GM18507 (cell line): ENCODE data around the gene NCLN.
"Not testable (repeated sequence)": the region's sequence is repeated elsewhere in the genome, so short reads cannot be mapped to it uniquely, and the experiment has no call there.

Source experiments
- DNase-seq: peaks from one replicate; pipeline ENCODE4 v3.0.0; 2011; ENCODE audit warnings: low read depth; ENCODE audit not compliant: insufficient read length; ENCODE audit errors: extremely low spot score
- FAIRE-seq: peaks from 2 replicates; lab custom pipeline; 2011; peaks lifted over from hg19 to GRCh38; lab: Jason Lieb, UNC

NCLN gene

DNA sequence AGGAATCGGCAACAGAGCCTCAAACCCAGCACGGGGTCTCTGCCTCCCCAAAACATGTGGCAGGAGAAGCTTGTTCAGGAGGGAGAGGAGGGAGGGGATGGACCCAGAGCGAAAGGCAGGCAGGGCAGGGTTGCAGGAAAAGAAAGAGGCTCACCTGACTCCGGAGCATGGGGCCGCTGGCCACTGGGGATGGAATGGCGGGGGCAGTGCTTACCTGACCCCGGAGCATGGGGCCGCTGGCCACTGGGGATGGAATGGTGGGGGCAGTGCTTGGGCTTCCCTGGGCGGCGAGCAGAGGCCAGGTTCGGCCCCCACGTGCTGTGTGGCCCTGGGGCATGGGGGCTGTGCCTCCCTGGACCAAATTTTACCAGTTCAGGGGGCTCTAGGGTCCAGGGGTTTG is 25.5 kb downstream of the NCLN start:
- FAIRE-seq, result no peak
- no peak for DNase-seq

DNA sequence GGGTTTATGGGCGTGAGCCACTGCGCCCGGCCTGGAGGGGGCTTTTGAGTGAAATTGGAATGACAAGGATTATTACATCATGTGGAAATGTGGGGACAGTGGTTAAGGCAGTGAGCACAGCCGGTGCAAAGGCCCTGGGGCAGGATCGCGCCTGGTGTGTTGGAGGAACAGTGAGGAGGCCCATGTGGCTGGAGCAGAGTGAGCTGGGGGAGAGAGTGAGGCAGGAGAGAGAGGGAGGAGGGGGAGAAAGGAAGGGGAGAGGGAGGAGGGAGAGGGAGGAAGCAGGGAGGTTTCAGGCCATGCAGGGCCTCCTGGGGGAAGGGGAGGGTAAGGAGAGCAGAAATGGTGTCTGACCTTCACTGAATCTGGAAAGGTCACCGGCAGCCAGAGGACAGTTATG is 27.4 kb downstream of the NCLN start:
- DNase-seq, result no peak
- no peak for FAIRE-seq

DNA sequence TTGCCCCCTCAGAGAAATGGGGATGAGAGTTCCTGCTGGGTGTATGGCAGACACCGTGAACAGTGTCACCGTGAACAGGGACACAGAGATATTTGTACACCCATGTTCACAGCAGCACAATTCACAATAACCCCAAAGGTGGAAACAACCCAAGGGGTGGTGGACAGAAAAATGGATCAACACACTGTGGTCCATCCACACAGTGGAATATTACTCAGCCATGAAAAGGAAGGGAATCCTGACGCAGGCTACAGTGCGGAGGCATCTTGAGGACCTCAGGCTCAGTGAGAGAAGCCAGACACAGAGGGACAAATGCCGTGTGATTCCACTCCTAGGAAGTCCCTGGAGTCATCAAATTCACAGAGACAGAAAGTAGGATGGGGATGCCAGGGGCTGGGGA is 31.1 kb downstream of the NCLN start:
- FAIRE-seq (no peak), DNase-seq (no peak)

DNA sequence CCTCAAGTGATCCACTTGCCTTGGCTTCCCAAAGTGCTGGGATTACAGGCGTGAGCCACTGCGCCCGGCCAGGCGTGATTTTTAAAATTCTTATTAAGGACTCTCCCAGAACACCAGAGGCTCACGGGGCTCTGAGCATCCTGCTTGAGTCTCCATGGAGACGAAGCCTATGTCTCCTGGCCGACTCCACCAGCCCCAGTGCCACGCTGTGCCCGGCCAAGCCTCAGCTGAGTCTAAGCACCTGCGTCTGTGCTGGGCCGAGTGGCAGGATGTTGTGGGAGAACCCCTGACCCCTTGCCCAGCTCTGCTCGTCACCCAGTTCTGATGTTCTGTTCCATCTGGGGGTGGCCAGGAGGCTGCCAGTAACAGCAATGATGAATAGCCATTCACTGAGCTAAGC is 34.8 kb downstream of the NCLN start:
- DNase-seq, result no peak
- FAIRE-seq, result no peak

DNA sequence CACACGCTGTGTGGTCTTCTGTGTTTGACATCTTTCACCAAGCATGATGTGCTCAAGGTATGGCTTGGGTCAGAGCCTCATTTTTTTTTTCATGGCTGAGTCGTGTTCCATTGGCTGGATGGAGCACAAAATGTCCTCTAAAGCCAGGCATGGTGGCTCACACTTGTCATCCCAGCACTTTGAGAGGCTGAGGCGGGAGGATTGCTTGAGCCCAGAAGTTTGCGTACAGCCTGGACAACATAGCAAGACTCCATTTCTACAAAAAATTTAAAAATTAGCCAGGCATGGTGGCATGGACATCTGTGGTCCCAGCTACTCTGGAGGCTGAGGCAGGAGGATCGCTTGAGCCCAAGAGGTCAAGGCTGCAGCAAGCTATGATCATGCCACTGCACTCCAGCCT is 35.8 kb downstream of the NCLN start:
- FAIRE-seq, result not testable (repeated sequence)

DNA sequence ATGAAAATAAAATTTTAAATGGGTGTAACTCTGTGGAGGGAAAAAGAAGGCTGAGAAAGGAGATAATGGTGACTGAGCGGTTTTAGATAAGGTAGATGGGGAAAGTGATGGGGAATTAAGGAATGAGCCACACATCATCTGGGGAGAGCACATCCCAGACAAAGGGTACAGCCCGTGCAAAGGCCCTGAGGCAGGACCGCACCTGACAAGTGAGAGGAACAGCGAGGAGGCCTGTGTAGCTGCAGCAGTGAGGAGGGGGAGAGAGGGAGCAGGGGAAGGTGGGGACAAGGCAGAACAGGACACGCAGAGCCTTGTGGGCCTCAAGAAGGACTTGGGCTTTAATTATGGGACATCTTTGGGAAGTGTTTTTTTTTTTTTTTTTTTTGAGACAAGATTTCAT is 37.0 kb downstream of the NCLN start:
- FAIRE-seq, result no peak
- DNase-seq, result no peak

More for the DNA sequence above, 35.8 kb downstream of the NCLN start:
- DNase-seq, result not testable (repeated sequence)

DNA sequence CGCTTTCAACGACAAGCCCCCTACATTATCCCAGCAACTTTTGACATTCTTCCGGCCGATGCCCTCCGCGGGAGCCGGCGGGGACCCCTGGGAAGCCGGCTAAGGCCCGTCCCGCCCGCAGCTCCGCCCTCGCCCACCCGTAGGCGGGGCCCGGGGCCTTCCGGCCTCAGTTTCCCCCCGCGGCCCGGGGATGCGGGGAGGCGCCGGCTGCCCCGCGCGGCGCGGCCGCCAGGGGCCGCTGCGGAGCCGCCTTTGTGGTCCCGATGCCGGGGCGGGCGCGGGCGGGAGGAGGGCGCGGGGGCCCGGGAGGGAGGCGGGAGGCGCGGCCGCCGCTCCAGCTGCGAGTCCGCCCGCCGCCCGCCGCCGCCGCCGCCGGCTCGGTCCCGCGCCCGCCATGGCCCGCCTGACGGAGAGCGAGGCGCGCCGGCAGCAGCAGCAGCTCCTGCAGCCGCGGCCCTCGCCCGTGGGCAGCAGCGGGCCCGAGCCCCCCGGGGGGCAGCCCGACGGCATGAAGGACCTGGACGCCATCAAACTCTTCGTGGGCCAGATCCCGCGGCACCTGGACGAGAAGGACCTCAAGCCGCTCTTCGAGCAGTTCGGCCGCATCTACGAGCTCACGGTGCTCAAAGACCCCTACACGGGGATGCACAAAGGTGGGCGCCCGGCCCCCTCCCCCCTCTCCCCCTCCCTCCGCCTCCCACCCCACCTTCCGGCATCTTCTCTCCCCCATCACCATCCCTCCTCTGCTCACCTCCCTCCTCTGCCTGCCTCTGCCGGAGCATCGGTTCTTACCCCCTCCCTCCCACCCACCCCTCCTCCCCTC is 38.8 kb downstream of the NCLN start, which contains the start of gene CELF5:
CELF5 (plus strand) TSS at position 316 of the 823 bp plus-strand sequence; CDS start at position 395, 79 bp downstream.
- DNase-seq (peak; percentile 66), FAIRE-seq (no peak)

DNA sequence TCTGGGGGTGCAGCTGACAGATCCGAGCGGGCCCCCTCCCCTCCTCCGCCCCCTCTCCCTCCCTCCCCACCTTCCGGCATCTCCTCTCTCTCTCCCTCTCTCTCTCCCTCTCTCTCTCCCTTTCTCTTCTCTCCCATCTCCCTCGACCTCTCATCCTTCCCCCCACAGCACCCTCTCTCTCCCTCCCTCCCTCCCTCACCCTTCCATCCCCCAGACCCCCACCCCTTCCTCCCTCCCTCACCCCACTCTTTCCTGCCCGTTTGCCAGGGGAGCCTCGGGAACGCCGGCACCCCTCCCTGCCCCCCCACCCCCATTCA is 39.4 kb downstream of the NCLN start:
- DNase-seq, result no peak
- FAIRE-seq, result no peak

DNA sequence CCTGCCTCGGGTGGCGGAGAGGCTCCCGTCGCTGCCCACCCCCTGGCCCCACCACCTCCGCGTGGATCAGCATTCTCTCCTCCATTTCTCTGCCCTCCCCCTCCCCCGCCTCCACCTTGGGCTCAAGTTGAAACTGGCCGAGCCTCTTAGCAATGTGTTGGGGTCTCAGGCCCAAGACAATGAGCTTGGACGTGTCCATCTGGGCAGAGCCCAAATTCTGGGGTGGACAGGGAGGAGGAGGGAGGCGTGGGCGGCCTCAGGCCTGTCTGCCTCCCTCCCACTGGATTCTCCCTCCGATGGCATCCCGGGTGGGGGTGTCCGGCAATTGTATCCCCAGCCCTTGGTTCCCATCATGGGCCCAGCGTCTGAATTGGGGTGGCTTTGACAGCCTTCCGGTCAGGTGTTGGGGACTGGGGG is 40.0 kb downstream of the NCLN start:
- no peak for DNase-seq
- no peak for FAIRE-seq

DNA sequence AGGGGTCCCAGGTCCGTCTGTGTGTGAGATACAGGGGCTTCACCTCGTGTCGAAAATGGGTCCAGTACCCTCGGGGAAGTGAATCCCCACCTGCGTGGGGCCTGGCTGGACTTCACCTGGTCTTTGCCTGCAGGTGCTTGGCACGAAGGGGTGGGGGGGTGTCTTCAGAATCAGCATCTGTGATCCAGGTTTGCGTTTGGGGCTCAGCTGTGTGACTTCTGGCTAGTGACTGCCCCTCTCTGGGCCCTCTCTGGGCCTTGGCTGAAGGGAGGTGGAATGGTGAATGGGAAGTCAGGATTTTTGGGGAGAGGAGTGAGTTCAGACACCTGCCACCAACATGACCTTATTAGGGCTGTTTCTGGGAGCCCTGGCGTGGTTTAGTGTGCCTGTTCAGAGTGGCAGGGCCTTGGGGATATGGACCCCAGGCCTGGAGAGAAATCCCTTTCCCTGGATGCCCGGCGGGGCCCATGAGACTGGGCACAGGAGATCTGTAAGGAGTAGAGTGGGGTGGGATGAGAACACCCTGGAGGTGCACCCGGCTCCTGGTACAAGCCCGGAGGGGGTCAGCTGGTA is 41.4 kb downstream of the NCLN start:
- DNase-seq (no peak), FAIRE-seq (no peak)

DNA sequence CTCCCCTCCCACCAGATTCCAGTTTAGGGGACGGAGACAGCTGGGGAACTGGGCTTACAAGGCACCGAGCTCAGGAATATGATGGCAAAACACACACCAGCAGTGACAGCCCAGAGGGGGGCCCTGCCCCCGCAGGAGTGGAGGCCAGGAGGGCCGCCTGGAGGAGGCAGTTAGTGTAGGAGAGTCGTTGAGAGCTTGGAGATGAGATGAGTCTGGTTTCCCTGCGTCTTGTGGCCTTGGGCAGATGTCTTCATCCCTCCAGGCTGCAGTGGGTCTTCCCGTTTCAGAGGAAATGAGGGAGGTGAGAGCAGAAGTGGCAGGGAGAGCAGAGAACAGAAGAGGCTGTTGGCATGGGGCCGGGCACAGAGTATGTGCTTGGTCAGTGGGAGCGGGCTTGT is 43.6 kb downstream of the NCLN start:
- FAIRE-seq, result no peak
- DNase-seq, result no peak

DNA sequence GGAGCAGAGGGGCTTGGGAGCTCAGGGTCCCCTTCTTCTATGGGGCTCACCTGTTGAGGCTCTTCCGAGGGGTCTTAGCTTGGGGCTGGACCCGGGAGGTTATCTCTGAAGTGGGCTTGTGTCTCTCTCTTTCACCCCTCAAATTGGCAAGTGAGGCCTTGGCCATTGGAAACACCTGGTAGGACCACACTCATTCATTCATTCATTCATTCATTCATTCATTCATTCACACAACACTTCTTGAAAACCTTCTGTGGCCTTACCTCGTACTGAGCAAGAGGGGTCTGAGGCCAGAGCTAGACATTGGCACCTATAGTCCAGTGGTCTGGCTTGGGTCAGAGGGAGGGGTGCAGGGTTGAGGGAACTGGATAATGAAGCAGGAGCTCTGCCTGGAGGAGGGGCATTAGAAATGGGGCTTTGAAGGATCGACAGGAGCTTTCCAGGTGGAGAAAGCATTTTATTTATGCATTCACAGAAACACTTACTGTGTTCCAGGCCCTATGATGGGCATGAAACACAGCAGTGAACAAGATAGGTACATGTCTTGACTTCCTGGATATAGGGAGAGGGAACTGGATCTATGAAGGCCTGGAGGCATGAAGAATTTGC is 44.3 kb downstream of the NCLN start:
- DNase-seq, result no peak
- FAIRE-seq, result no peak

DNA sequence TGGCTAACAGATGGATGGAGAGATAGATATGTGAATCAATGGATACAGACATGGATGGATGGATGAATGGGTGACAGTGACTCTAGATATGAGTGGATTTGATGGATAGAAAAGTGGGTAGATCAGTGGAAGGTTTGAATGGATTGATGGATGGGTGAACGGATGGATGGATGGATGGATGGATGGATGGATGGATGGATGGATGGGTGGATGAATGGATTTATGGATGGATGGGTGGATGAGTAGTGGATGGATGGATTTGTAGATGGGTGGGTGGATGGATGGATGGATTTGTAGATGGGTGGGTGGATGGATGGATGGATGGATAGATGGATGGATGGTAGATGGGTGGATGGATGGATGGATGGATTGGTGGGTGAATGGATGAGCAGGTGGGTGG is 45.6 kb downstream of the NCLN start:
- DNase-seq (no peak), FAIRE-seq (no peak)

DNA sequence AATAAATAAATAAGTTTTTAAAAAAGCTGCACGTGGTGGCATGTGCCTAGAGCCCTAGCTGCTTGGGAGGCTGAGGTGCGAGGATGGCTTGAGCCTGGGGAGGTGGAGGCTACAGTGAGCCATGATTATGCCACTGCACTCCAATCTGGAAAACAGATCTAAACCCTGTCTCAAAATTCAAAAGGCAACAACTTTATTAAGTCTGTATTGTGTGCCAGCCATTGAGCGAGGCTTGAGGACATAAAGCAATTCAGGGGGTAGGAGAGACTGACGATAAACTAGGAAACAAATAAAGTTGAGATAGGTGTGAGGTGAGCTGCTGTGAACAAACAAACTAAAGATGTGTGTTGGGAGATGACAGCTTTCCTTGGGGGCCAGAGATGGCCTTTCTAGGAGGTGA is 47.4 kb downstream of the NCLN start:
- FAIRE-seq, result no peak
- no peak for DNase-seq

DNA sequence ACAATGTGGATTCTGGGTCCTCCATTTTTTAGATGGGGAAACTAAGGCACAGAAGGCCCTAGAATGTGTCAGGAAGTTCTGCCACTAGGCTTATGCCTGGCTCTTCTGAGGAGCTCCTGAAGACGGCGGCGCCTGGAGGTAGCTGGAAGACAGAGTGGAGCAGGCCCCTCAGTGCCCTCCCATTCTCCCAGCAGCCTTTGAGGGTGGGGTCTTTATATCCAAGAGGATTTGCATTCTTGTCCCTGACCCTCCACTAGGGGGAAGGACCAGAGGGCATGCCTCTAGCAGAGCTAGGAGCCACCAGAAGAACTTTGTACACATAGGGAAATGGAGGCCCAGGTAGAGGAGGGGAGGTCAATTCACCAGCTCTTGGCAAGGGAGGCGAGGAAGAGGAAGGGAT is 48.1 kb downstream of the NCLN start:
- no peak for DNase-seq
- FAIRE-seq, result no peak

DNA sequence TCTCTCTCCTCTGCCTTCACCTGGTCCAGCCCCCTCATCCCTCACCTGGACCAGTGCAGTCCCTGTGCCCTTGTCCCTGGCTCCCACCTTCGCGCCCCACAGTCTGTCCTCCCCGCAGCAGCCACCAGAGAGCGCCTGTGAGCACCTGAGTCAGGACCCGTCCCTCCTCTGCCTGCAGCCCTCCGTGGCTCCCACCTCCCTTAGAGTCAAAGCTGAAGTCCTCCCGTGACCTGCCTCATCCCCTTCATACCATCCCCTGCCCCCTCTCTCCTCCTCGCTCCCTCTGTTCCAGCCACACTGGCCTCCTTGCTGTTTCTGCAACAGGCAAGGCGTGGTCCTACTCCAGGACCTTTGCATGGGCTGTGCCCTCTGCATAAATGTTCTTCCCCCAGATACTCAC is 49.1 kb downstream of the NCLN start:
- no peak for DNase-seq

DNA sequence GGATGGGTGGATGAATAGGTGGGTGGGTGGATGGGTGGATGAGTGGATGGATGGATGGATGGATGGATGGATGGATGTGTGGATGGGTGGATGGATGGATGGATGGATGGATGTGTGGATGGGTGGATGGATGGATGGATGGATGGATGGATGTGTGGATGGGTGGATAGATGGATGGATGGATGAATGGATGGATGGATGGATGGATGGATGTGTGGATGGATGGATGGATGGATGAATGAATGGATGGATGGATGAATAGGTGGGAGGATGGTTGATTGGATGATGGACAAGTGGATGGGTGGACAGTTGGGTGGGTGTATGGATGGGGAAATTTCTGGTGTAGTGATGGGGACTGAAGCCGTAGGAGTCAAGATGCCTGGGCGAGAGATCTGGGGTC is 49.9 kb downstream of the NCLN start:
- not testable (repeated sequence) for FAIRE-seq, DNase-seq

More for the DNA sequence above, 49.1 kb downstream of the NCLN start:
- no peak for FAIRE-seq

DNA sequence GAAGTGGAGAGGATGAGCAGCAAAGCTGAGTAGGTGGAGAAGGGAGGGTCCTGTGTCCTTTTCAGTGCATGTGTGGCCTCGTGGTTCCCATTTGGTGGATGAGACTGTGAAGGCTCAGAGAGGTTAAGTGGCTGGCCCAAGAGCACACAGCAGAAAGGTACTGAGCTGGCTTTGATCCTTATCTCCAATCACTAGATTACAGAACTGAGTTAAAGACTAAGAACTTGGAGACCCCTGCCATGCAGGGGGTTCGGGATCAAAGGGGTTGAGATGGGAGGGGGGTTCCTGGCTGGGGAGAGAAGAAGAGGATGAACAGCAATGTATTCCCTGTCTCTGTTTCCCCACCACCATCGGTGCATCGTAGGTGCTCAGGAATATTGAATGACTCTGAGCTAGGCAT is 50.5 kb downstream of the NCLN start:
- FAIRE-seq (no peak), DNase-seq (no peak)

DNA sequence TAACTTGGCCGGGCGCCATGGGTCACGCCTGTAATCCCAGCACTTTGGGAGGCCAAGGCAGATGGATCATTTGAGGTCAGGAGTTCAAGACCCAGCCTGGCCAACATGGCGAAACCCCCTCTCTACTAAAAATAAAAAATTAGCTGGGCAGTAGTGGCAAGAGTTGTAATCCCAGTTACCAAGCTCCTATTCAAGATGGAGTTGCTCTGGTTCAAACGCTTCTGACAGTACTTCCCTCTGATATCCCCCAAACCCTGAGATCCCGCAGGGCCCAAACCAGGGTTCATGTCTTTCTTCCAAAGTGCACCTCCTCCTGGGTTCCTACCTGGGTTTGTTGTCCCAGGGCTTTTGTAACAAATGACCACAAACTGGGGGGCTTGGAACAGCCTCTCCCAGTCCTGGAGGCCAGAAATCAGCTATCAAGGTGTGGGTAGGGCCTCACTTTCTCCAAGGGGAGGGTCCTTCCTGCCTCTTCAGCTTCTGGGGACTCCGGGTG is 52.4 kb downstream of the NCLN start:
- no peak for FAIRE-seq

DNA sequence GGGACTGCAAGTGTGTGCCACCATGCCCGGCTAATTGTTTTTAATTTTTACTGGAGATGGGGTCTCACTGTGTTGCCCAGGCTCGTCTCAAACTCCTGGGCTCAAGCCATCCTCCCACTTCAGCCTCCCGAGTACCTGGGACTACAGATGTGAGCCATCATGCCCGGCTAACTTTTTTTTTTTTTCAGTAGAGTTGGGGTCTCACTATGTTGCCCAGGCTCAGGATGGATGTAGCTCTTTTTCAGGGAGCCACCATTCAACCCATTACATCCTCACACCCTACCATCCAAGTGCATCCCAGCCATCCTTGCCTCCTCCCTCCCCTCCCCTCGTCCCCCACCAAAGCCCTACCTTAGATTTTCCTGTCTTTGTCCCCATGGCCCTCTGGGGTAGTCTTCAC is 53.6 kb downstream of the NCLN start:
- FAIRE-seq (no peak), DNase-seq (no peak)

More for the DNA sequence above, 52.4 kb downstream of the NCLN start:
- DNase-seq, result no peak
